HCT116 (cell line): ENCODE results near the gene RGS6. TPM values are rescaled to one million over a fixed set of nuclear protein-coding genes. Genes with fewer than 3 reads are reported as not detected.

Experiments
- ATAC-seq: fragments of 200-7000 bp; cut with Tn5 transposase; 2 replicates; pipeline ENCODE4 v1.9.1; 2020; ENCODE audit warnings: mild to moderate bottlenecking, moderate library complexity
- BruUV-seq: library from RNA; stranded (reverse); fragments of 400-500 nt; replicated peaks from 2 replicates; lab custom pipeline; 2021; lab: Mats Ljungman, UMichigan
- CTCF ChIA-PET: fragments of 300-600 bp; sonication (Branson Sonifier 250); formaldehyde crosslinking; loops from one replicate; lab custom pipeline; 2021; ENCODE audit warnings: antibody characterized with exemption; lab: Charles Lee
- POLR2A ChIA-PET: fragments of 300-600, 350-600 bp; sonication (Branson Sonifier 250); formaldehyde crosslinking; loops from one replicate; lab custom pipeline; 2021; ENCODE audit warnings: antibody characterized with exemption; lab: Charles Lee
- RAD21 ChIA-PET, 2 experiments: fragments of 300-600 bp; sonication (Branson Sonifier 250); formaldehyde crosslinking; loops; one replicate each; lab custom pipeline; 2023; ENCODE audit warnings: low total read pairs in 2 of 2; ENCODE audit not compliant: uncharacterized antibody in 2 of 2, unreplicated experiment in 2 of 2, low non-redundant PET in 1 of 2; lab: Charles Lee
- DNase-seq: peaks from one replicate; pipeline ENCODE4 v3.0.0-alpha.2; 2010; ENCODE audit warnings: low read depth, low spot score
- H2AFZ ChIP-seq: fragments of 200-600 bp; shearing (Covaris generic), sonication (generic); 2 replicates; pipeline ENCODE4 v1.6.1; 2017; ENCODE audit warnings: low read depth, mixed run types, mixed read lengths, antibody characterized with exemption, low read length; ENCODE audit not compliant: poor library complexity, severe bottlenecking
- H3K27ac ChIP-seq: 2 replicates; pipeline ENCODE4 v1.5.1; 2012; ENCODE audit warnings: low read depth, low read length
- H3K27me3 ChIP-seq: fragments of 200-600 bp; sonication (generic); 2 replicates; pipeline ENCODE4 v1.6.1; 2016; ENCODE audit warnings: mixed run types, low read length, mixed read lengths; ENCODE audit not compliant: insufficient read depth
- H3K36me3 ChIP-seq, 2 experiments: fragments of 200-500 bp in 1 of 2; fragments of 200-600 bp in 1 of 2; sonication (Bioruptor generic) in 1 of 2; sonication (generic) in 1 of 2; 2 replicates each; pipeline versions ENCODE4 v1.5.1 to v1.6.1; 2014 to 2016; ENCODE audit warnings: low read length in 2 of 2, inconsistent platforms in 1 of 2, mixed read lengths in 1 of 2, mixed run types in 1 of 2; ENCODE audit not compliant: insufficient read depth in 2 of 2, control insufficient read depth in 1 of 2
- H3K4me1 ChIP-seq, 2 experiments: fragments of 200-600 bp in 1 of 2; sonication (generic) in 1 of 2; 2 replicates each; pipeline versions ENCODE4 v1.5.1 to v1.6.1; 2012 to 2017; ENCODE audit warnings: low read length in 2 of 2, inconsistent platforms in 1 of 2, mild to moderate bottlenecking in 1 of 2, mixed read lengths in 1 of 2, mixed run types in 1 of 2, moderate library complexity in 1 of 2; ENCODE audit not compliant: insufficient read depth in 2 of 2, control insufficient read depth in 1 of 2
- H3K4me2 ChIP-seq: fragments of 200-600 bp; sonication (generic); 2 replicates; pipeline ENCODE4 v1.6.1; 2017; ENCODE audit warnings: mixed run types, low read length, mixed read lengths
- H3K4me3 ChIP-seq, 2 experiments: fragments of 200-600 bp in 1 of 2; sonication (generic) in 1 of 2; replicated peaks in 1 of 2; 2 replicates each; pipeline ENCODE4 v1.5.1; 2011 to 2016; ENCODE audit warnings: low read length in 2 of 2, control low read depth in 1 of 2, low read depth in 1 of 2, mild to moderate bottlenecking in 1 of 2, mixed read lengths in 1 of 2, mixed run types in 1 of 2
- H3K79me2 ChIP-seq: fragments of 200-600 bp; sonication (generic); 2 replicates; pipeline ENCODE4 v1.6.1; 2017; ENCODE audit warnings: mild to moderate bottlenecking, mixed run types, low read length, moderate library complexity, mixed read lengths; ENCODE audit not compliant: insufficient read depth
- H3K9ac ChIP-seq: fragments of 200-600 bp; sonication (generic); 2 replicates; pipeline ENCODE4 v1.6.1; 2016; ENCODE audit warnings: low read length, mixed read lengths
- H3K9me2 ChIP-seq: fragments of 200-600 bp; sonication (generic), shearing (Covaris generic); 2 replicates; pipeline ENCODE4 v1.6.1; 2017; ENCODE audit warnings: mixed run types, mild to moderate bottlenecking, moderate library complexity; ENCODE audit not compliant: insufficient read depth
- H3K9me3 ChIP-seq, 2 experiments: fragments of 200-500 bp in 1 of 2; fragments of 200-600 bp in 1 of 2; sonication (Bioruptor generic) in 1 of 2; sonication (generic) in 1 of 2; 2 replicates each; pipeline ENCODE4 v1.6.1; 2014 to 2017; ENCODE audit warnings: low read length in 2 of 2, mixed read lengths in 2 of 2, inconsistent platforms in 1 of 2, low read depth in 1 of 2, mild to moderate bottlenecking in 1 of 2, mixed run types in 1 of 2, moderate library complexity in 1 of 2; ENCODE audit not compliant: control insufficient read depth in 1 of 2, insufficient read depth in 1 of 2
- H4K20me1 ChIP-seq: fragments of 200-600 bp; sonication (generic), shearing (Covaris generic); 2 replicates; pipeline ENCODE4 v1.6.1; 2017; ENCODE audit warnings: mixed run types, mild to moderate bottlenecking, moderate library complexity; ENCODE audit not compliant: insufficient read depth
- ELF1 ChIP-seq: IDR thresholded peaks from 2 replicates; pipeline ENCODE4 v1.6.1; 2012; ENCODE audit warnings: low read depth, borderline replicate concordance
- EZH2 ChIP-seq: fragments of 200-600 bp; sonication (generic); IDR thresholded peaks from 2 replicates; pipeline ENCODE4 v1.6.1; 2017; ENCODE audit warnings: antibody characterized with exemption, mixed run types
- FOSL1 ChIP-seq: IDR thresholded peaks from 2 replicates; pipeline ENCODE4 v1.6.1; 2012; ENCODE audit warnings: low read depth
- JUND ChIP-seq: IDR thresholded peaks from 2 replicates; pipeline ENCODE4 v1.6.1; 2012
- RAD21 ChIP-seq: IDR thresholded peaks from 2 replicates; pipeline ENCODE4 v1.6.1; 2012; ENCODE audit warnings: low read depth, mild to moderate bottlenecking
- TCF7L2 ChIP-seq: IDR thresholded peaks from 2 replicates; pipeline ENCODE4 v1.7.0; 2011; ENCODE audit warnings: borderline replicate concordance, inconsistent platforms; ENCODE audit not compliant: insufficient read depth, insufficient read length; ENCODE audit errors: extremely low read depth
- ZFX ChIP-seq: fragments of 450-650 bp; IDR thresholded peaks from 2 replicates; pipeline ENCODE4 v1.6.1; 2017
- ZNF274 ChIP-seq: fragments of 200-500 bp; sonication (Bioruptor generic); IDR thresholded peaks from 2 replicates; pipeline ENCODE4 v1.6.1; 2014; ENCODE audit warnings: mild to moderate bottlenecking, low read depth, low read length, inconsistent platforms
- intact Hi-C: fragments of 100-400 bp; cut with micrococcal nuclease; formaldehyde crosslinking; loops from 2 replicates; pipeline ENCODE4 v1.10.0; 2022
- total RNA-seq: library from RNA; stranded (reverse); gene quantifications from one replicate; pipeline ENCODE4 v1.2.1, GENCODE V29; 2021; ENCODE audit not compliant: unreplicated experiment
- TF ChIP-seq, protein P1 (sequence below), 3 experiments: fragments of 200-600 bp in 1 of 3; sonication (generic) in 1 of 3; IDR thresholded peaks in 2 of 3; conservative IDR thresholded peaks in 1 of 3; 2 replicates each; pipeline ENCODE4 v1.5.1; 2012 to 2017; ENCODE audit warnings: low read depth in 2 of 3, low read length in 2 of 3, antibody characterized with exemption in 1 of 3, borderline replicate concordance in 1 of 3, control low read depth in 1 of 3, mild to moderate bottlenecking in 1 of 3, mixed read lengths in 1 of 3, mixed run types in 1 of 3, moderate library complexity in 1 of 3; ENCODE audit not compliant: insufficient read depth in 1 of 3
- TF ChIP-seq, protein P2 (sequence below): IDR thresholded peaks from 2 replicates; pipeline ENCODE4 v1.6.1; 2012
- TF ChIP-seq, protein P3 (sequence below): IDR thresholded peaks from 2 replicates; pipeline ENCODE4 v1.6.1; 2012

The RGS6 gene
- total RNA-seq, 1 experiment from 2014 or later = 4.7 TPM

DNA sequence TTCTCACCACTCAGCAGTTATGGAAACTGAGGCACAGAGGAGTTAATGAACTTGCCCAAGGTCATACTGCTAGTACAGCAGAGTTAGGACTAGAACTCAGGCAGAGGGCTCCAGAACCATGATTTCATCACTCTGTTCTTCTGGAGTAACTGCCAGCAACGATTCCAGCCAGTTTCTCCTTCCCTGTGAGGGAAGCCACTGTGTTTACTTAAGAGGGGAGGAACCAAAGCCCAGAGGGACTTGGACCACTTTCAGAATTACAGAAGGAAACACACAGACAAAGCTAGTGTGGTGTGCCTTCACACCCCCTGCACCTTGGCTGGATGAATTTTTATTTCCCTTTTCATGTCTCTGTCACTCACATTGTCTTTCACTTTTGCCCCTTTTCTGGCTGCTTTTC, 563.4 kb downstream of the RGS6 start:
- Histone ChIP-seq H3K79me2 (no peaks in the 10 kb centered on the region), H3K4me1 (no peaks in the 10 kb centered on the region), H3K4me2 (no peak overlapping the region), H3K27ac (no peak overlapping the region), H3K27me3 (no peaks in the 10 kb centered on the region), H3K36me3 (no peaks in the 10 kb centered on the region; a peak in 1 of 4 replicates), H2AFZ (no peak overlapping the region), H3K9me2 (no peaks in the 10 kb centered on the region), H4K20me1 (no peaks in the 10 kb centered on the region), H3K9ac (no peak overlapping the region), H3K9me3 (no peaks in the 10 kb centered on the region), H3K4me3 (no peak overlapping the region)
- RAD21 ChIA-PET = no interaction called here
- no TSS peak for BruUV-seq
- ATAC-seq (no peak), DNase-seq (no peak)
- POLR2A ChIA-PET = no interaction called here
- intact Hi-C loops = no loop called here
- TF ChIP-seq EZH2 (no peak), ZFX (no peak), ZNF274 (no peak), ELF1 (no peak), RAD21 (no peak), JUND (no peak), TCF7L2 (no peak), FOSL1 (no peak)
- TF ChIP-seq, protein P1, sequence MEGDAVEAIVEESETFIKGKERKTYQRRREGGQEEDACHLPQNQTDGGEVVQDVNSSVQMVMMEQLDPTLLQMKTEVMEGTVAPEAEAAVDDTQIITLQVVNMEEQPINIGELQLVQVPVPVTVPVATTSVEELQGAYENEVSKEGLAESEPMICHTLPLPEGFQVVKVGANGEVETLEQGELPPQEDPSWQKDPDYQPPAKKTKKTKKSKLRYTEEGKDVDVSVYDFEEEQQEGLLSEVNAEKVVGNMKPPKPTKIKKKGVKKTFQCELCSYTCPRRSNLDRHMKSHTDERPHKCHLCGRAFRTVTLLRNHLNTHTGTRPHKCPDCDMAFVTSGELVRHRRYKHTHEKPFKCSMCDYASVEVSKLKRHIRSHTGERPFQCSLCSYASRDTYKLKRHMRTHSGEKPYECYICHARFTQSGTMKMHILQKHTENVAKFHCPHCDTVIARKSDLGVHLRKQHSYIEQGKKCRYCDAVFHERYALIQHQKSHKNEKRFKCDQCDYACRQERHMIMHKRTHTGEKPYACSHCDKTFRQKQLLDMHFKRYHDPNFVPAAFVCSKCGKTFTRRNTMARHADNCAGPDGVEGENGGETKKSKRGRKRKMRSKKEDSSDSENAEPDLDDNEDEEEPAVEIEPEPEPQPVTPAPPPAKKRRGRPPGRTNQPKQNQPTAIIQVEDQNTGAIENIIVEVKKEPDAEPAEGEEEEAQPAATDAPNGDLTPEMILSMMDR (IDR thresholded peaks at IDR 0.05 in 2 of 3, conservative IDR thresholded peaks at IDR 0.05 in 1 of 3; ENCODE audit: borderline replicate concordance in 1 of 3, insufficient read depth in 1 of 3, low read depth in 2 of 3, low read length in 2 of 3) = no peak
- TF ChIP-seq, protein P2, sequence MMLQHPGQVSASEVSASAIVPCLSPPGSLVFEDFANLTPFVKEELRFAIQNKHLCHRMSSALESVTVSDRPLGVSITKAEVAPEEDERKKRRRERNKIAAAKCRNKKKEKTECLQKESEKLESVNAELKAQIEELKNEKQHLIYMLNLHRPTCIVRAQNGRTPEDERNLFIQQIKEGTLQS = no peak
- TF ChIP-seq, protein P3, sequence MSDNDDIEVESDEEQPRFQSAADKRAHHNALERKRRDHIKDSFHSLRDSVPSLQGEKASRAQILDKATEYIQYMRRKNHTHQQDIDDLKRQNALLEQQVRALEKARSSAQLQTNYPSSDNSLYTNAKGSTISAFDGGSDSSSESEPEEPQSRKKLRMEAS = no peak
- CTCF ChIA-PET = interaction anchor here (1.6 kb wide), 1 partner anchor 18 kb away, joined by 4 read pairs; no protein-coding TSS in a partner anchor
